ENCODE results near the gene CORO6.
A peak's percentile ranks its signal among the peaks of the same experiment; 100 is the strongest.

Gene CORO6

DNA sequence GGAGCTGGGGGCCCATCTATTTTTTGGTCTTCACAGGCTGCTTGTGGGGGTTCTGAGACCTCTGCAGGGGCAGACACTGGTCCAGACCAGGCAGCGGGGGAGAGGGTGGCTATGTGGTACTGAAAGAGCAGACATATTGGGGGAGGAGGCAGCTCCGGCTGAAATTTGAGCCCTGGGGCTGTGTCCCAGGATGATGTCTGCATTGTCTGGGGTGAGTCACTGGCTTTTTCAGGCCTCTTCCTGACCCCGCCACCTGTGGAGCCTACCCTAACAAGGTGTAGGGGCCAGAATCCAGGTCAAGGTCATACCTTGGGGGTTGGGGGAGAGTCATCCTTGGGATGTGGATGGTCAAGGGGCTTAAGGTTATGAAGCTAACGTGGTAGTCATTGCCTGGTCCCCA is 2.4 kb downstream of the CORO6 start:
- no peak overlapping the region for H3K4me3 ChIP-seq (replicated peaks; ENCODE audit: low read depth, low read length)
- H3K27me3 ChIP-seq (replicated peaks; ENCODE audit: control insufficient read depth, insufficient read depth, low read length) = peaks cover 2% of the 10 kb centered on the region
- DNase-seq (ENCODE audit: extremely low read depth, insufficient read length) = no peak
- no peaks in the 10 kb centered on the region for H3K36me3 ChIP-seq (ENCODE audit: control insufficient read depth, insufficient read depth, low read length)
- TF ChIP-seq, protein P1, sequence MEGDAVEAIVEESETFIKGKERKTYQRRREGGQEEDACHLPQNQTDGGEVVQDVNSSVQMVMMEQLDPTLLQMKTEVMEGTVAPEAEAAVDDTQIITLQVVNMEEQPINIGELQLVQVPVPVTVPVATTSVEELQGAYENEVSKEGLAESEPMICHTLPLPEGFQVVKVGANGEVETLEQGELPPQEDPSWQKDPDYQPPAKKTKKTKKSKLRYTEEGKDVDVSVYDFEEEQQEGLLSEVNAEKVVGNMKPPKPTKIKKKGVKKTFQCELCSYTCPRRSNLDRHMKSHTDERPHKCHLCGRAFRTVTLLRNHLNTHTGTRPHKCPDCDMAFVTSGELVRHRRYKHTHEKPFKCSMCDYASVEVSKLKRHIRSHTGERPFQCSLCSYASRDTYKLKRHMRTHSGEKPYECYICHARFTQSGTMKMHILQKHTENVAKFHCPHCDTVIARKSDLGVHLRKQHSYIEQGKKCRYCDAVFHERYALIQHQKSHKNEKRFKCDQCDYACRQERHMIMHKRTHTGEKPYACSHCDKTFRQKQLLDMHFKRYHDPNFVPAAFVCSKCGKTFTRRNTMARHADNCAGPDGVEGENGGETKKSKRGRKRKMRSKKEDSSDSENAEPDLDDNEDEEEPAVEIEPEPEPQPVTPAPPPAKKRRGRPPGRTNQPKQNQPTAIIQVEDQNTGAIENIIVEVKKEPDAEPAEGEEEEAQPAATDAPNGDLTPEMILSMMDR (IDR thresholded peaks at IDR 0.05; ENCODE audit: insufficient read depth, low read length, poor library complexity, severe bottlenecking) = no peak

DNA sequence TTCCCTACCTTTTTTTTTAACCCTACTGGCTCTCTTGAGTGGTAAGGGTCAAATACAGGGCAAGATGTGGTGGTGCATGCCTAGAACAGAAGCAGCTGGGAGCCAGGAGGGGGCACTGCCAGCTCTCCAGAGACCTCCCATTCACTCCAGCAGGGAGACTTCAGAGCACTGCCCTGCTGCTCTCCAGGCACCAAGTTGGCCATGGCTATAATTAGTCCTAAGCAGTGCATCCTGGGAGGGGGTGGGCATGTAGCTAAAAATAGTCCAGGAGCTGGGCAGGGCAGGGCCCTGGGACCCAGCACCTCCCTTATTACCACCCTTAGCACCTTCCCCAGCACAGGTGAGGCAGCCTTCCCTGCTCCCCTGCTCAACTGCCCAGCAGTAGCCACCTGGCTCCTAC is 3.5 kb downstream of the CORO6 start:
- DNase-seq (ENCODE audit: extremely low read depth, insufficient read length) = no peak
- Histone ChIP-seq H3K4me3 (replicated peaks; ENCODE audit: low read depth, low read length) (no peak overlapping the region), H3K27me3 (replicated peaks; ENCODE audit: control insufficient read depth, insufficient read depth, low read length) (peaks cover 2% of the 10 kb centered on the region), H3K36me3 (ENCODE audit: control insufficient read depth, insufficient read depth, low read length) (no peaks in the 10 kb centered on the region)
- TF ChIP-seq, protein P1 (IDR thresholded peaks at IDR 0.05; ENCODE audit: insufficient read depth, low read length, poor library complexity, severe bottlenecking) = peak; percentile 25

DNA sequence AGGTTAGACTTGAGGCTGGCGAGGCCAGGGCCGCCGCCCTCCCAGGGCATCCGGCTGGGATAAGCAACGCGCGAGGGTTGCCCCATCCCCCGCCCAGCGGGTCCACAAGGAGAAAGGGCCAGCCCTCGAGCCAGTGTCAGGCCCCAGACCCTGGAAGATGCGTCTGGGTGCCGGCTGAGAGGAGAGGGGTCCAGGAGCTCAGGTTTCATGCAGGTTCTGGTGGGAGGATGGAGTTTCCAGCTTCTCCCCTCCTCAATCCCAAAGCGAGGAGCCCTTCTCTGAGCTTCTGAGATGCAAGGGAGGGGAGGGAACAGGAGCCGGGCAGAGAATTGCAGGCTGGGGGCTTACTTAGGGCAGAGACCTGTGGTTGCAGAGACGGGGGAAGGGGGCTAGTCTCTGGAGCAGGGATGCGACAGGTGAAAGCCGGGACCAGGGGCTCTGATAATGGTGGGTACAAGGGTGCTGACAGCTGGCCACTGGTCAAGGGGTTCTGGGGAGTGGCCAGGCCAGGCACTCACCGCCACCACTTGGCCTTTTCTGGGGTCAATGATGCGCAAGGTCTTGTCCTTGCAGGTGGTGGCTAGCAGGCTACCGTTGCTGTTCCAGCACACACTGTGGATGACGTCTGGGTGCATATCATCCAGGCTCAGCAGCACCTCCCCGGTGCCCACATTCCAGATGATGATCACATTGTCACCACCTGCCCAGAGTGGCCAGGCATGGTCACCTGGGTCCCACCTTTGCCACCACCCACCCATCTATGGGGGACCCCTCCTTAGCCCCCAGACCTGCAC is 4.2 kb downstream of the CORO6 start:
- no peak overlapping the region for H3K4me3 ChIP-seq (replicated peaks; ENCODE audit: low read depth, low read length)
- no peak for DNase-seq (ENCODE audit: extremely low read depth, insufficient read length)
- TF ChIP-seq, protein P1 (IDR thresholded peaks at IDR 0.05; ENCODE audit: insufficient read depth, low read length, poor library complexity, severe bottlenecking) = no peak

DNA sequence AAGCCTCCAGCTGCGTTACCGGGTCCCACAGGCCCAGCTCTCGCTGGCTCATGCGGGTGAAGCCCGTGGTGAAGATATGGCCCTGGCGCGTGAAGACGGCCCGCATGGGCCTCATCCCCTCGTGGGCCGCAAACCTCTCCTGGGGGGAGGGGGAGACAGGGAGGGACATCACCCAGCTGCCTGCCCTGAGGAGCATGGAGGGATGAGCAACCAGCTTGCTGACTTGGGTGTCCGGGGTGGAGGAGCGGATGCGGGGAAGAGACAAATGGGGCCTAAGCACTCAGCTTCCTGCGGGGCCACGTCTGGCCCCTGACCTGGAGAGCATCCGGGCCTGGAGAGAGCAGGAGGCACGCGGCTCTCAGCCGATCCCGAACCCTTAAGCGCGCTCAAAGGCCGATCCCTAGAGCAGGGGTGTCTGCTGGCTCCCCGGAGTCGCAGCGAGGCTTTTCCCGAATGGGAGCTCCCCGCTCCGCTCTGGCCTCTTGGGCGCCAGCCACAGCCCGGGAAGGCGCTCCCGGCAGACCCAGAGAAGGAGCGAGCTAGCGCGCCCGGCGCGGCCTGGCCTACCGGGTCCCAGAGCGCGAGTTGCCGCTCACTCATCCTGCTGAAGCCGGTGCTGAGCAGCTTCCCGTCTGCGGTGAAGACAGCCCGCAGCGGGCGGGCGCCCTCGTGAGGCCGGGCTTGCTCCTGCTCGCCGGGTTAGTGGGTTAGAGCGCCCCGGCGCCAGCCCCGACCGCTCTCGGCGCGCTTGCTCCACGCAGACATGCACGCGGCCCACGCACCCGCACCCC is 5.0 kb downstream of the CORO6 start:
- peak overlapping the region; percentile 51 for H3K4me3 ChIP-seq (replicated peaks; ENCODE audit: low read depth, low read length)
- peak; percentile 90 for DNase-seq (ENCODE audit: extremely low read depth, insufficient read length)
- H3K27me3 ChIP-seq (replicated peaks; ENCODE audit: control insufficient read depth, insufficient read depth, low read length) = peaks cover 2% of the 10 kb centered on the region
- no peaks in the 10 kb centered on the region for H3K36me3 ChIP-seq (ENCODE audit: control insufficient read depth, insufficient read depth, low read length)
- TF ChIP-seq, protein P1 (IDR thresholded peaks at IDR 0.05; ENCODE audit: insufficient read depth, low read length, poor library complexity, severe bottlenecking) = peak; percentile 90

More for the DNA sequence above, 4.2 kb downstream of the CORO6 start:
- Histone ChIP-seq H3K36me3 (ENCODE audit: control insufficient read depth, insufficient read depth, low read length) (no peaks in the 10 kb centered on the region), H3K27me3 (replicated peaks; ENCODE audit: control insufficient read depth, insufficient read depth, low read length) (peaks cover 2% of the 10 kb centered on the region)

DNA sequence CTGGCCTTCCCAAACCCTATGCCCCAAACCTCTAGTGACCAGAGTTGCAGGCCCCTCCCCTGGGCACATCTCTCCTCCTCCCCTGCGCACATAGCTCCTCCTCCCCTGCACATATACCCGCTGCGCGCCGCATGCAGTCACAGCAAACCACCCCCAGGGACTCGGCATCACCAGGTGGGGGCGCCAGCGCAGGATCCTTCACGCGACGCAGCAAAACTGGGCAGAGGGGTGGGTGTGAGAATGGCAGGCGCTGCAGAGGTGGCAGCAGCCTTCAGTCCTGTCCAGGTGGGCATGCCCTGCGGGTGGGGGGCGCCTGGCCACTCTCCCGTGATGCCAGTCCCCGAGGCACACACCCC is 5.6 kb downstream of the CORO6 start:
- H3K27me3 ChIP-seq (replicated peaks; ENCODE audit: control insufficient read depth, insufficient read depth, low read length) = peaks cover 2% of the 10 kb centered on the region
- peak overlapping the region; percentile 51 for H3K4me3 ChIP-seq (replicated peaks; ENCODE audit: low read depth, low read length)
- peak; percentile 89 for DNase-seq (ENCODE audit: extremely low read depth, insufficient read length)
- H3K36me3 ChIP-seq (ENCODE audit: control insufficient read depth, insufficient read depth, low read length) = no peaks in the 10 kb centered on the region
- TF ChIP-seq, protein P1 (IDR thresholded peaks at IDR 0.05; ENCODE audit: insufficient read depth, low read length, poor library complexity, severe bottlenecking) = peak; percentile 95

All from GM06990 (cell line).